ENCODE results near the gene DAND5.

- TF ChIP-seq ATF1 (CRISPR knock-in tag; IDR thresholded peaks at IDR 0.05) (no peak), EZH2 (conservative IDR thresholded peaks at IDR 0.05; ENCODE audit: low read depth, low read length) (no peak), CENPX (CRISPR knock-in tag; IDR thresholded peaks at IDR 0.05) (no peak), TEAD2 (CRISPR knock-in tag; IDR thresholded peaks at IDR 0.05) (no peak)
These were observed 21.1 kb downstream of the DAND5 start for GRCh38 chr19:12990431-12990830.

Measured in HepG2 (cell line).